Suprapubic skin (tissue), 3 donors: ENCODE data around the gene EML2.

Experiments used
- EP300 ChIP-seq: sonication (generic); formaldehyde crosslinking; IDR thresholded peaks from one replicate; pipeline ENCODE4 v1.6.1; 2017; ENCODE audit warnings: antibody characterized with exemption
- POLR2A ChIP-seq, 2 donors: fragments of 450-650 bp; IDR thresholded peaks; one replicate each; pipeline ENCODE4 v1.6.1; 2017; ENCODE audit warnings: antibody characterized with exemption in 2 of 2, mild to moderate bottlenecking in 2 of 2, moderate library complexity in 2 of 2
- TF ChIP-seq, protein P1 (sequence below), 2 donors: fragments of 200-600 bp in 1 of 2; fragments of 450-650 bp in 1 of 2; sonication (generic) in 1 of 2; IDR thresholded peaks; one replicate each; pipeline ENCODE4 v1.5.1; 2016 to 2019; ENCODE audit warnings: antibody characterized with exemption in 2 of 2, mild to moderate bottlenecking in 1 of 2, moderate library complexity in 1 of 2

GRCh38 chr19:45664575-45664974 is 25.4 kb upstream of the EML2 start:
- no peak for TF ChIP-seq POLR2A (IDR thresholded peaks at IDR 0.05)
- TF ChIP-seq, protein P1, sequence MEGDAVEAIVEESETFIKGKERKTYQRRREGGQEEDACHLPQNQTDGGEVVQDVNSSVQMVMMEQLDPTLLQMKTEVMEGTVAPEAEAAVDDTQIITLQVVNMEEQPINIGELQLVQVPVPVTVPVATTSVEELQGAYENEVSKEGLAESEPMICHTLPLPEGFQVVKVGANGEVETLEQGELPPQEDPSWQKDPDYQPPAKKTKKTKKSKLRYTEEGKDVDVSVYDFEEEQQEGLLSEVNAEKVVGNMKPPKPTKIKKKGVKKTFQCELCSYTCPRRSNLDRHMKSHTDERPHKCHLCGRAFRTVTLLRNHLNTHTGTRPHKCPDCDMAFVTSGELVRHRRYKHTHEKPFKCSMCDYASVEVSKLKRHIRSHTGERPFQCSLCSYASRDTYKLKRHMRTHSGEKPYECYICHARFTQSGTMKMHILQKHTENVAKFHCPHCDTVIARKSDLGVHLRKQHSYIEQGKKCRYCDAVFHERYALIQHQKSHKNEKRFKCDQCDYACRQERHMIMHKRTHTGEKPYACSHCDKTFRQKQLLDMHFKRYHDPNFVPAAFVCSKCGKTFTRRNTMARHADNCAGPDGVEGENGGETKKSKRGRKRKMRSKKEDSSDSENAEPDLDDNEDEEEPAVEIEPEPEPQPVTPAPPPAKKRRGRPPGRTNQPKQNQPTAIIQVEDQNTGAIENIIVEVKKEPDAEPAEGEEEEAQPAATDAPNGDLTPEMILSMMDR (IDR thresholded peaks at IDR 0.05), result no peak
- no peak for TF ChIP-seq EP300
